ENCODE results near the gene KRTAP10-6. TPM values are rescaled to one million over a fixed set of nuclear protein-coding genes. Genes with fewer than 3 reads are reported as not detected.

KRTAP10-6 gene
- total and polyA plus RNA-seq, 2 of the 8 experiments (the other 6 are each of a cell fraction or from before 2014, with no cell fraction given): 0.12 TPM; not detected in 1

- TF ChIP-seq USF2 (IDR thresholded peaks at IDR 0.05; ENCODE audit: low read length): no peak
- TF ChIP-seq CBX8 (IDR thresholded peaks at IDR 0.05; ENCODE audit: borderline replicate concordance, low read depth, low read length): no peak
- no peak for TF ChIP-seq TAF7 (optimal IDR thresholded peaks at IDR 0.05; ENCODE audit: borderline replicate concordance, low read depth, low read length)
- TF ChIP-seq CHD7 (IDR thresholded peaks at IDR 0.05; ENCODE audit: insufficient replicate concordance, low read length): no peak
- TF ChIP-seq CTCF (IDR thresholded peaks at IDR 0.05; ENCODE audit: control extremely low read depth in 1 of 3, insufficient read depth in 1 of 3, low read depth in 1 of 3, low read length in 3 of 3): no peak
- TF ChIP-seq TCF12 (IDR thresholded peaks at IDR 0.05; ENCODE audit: low read depth, low read length): no peak
- TF ChIP-seq CTBP2 (IDR thresholded peaks at IDR 0.05; ENCODE audit: borderline replicate concordance, insufficient read depth, insufficient read length, low read length): no peak
These were observed 21.0 kb downstream of the KRTAP10-6 start (continued) for GRCh38 chr21:44571296-44571695.
